ENCODE data around the gene IKZF1.

DNA sequence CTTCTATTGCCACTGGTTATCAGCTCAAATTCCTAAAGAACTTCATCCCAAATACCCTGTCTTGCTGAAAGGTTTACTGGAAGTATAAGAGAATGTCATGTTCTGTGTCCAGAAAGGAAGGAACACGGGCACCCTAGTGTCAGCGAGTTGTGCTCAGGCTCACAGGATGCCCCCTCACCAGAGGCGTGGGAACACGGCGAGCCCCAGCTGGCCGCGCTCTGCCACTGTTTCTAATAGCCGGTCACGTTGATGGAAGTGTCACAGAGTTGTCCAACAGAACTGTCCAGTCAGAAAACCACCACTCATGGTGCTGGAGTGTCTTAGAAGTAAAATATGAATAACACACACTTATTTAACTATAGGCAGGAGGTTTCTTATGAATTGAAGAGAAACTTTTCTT lies 72.8 kb downstream of the IKZF1 start:
- TF ChIP-seq, protein P1, sequence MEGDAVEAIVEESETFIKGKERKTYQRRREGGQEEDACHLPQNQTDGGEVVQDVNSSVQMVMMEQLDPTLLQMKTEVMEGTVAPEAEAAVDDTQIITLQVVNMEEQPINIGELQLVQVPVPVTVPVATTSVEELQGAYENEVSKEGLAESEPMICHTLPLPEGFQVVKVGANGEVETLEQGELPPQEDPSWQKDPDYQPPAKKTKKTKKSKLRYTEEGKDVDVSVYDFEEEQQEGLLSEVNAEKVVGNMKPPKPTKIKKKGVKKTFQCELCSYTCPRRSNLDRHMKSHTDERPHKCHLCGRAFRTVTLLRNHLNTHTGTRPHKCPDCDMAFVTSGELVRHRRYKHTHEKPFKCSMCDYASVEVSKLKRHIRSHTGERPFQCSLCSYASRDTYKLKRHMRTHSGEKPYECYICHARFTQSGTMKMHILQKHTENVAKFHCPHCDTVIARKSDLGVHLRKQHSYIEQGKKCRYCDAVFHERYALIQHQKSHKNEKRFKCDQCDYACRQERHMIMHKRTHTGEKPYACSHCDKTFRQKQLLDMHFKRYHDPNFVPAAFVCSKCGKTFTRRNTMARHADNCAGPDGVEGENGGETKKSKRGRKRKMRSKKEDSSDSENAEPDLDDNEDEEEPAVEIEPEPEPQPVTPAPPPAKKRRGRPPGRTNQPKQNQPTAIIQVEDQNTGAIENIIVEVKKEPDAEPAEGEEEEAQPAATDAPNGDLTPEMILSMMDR (IDR thresholded peaks at IDR 0.05; ENCODE audit: insufficient read depth, low read length, poor library complexity, severe bottlenecking): no peak
- TF ChIP-seq EZH2phosphoT487 (conservative IDR thresholded peaks at IDR 0.05; ENCODE audit: low read length): no peak

Measured in SU-DHL-6 (cell line).